Heart right ventricle (tissue), 16 donors: ENCODE results near the gene SLC36A3. TPM values are rescaled to one million over a fixed set of nuclear protein-coding genes. Genes with fewer than 3 reads are reported as not detected.

Source experiments
- ATAC-seq, 8 donors: fragments of 200-7000 bp; cut with Tn5 transposase; one replicate each; pipeline ENCODE4 v1.9.1; 2020; ENCODE audit warnings: mild to moderate bottlenecking in 8 of 8, moderate library complexity in 8 of 8, moderate number of reproducible peaks in 1 of 8
- DNase-seq, 2 donors: peaks; one replicate each; pipeline ENCODE4 v3.0.0-alpha.2; 2020
- H3K27ac ChIP-seq, 10 donors: fragments of 200-600 bp; sonication (generic) in 2 of 10; one replicate each; pipeline versions ENCODE4 v1.5.0 to v1.8.0; 2020 to 2022; ENCODE audit warnings: mild to moderate bottlenecking in 3 of 10
- H3K27me3 ChIP-seq, 7 donors: fragments of 200-600 bp; one replicate each; pipeline ENCODE4 v1.8.0; 2021 to 2022; ENCODE audit warnings: mild to moderate bottlenecking in 2 of 7
- H3K36me3 ChIP-seq, 9 donors: fragments of 200-600 bp; sonication (generic) in 1 of 9; one replicate each; pipeline versions ENCODE4 v1.5.0 to v1.8.0; 2020 to 2022; ENCODE audit warnings: mild to moderate bottlenecking in 2 of 9
- H3K4me1 ChIP-seq, 9 donors: fragments of 200-600 bp; sonication (generic) in 1 of 9; one replicate each; pipeline versions ENCODE4 v1.5.0 to v1.8.0; 2020 to 2022; ENCODE audit warnings: mild to moderate bottlenecking in 4 of 9
- H3K4me3 ChIP-seq, 10 donors: fragments of 200-600 bp; sonication (generic) in 2 of 10; one replicate each; pipeline versions ENCODE4 v1.5.0 to v1.8.0; 2020 to 2022; ENCODE audit warnings: mild to moderate bottlenecking in 7 of 10, moderate library complexity in 2 of 10
- H3K9me3 ChIP-seq, 11 donors: fragments of 200-600 bp in 10 of 11; sonication (generic) in 2 of 11; one replicate each; pipeline versions ENCODE4 v1.5.0 to v1.8.0; 2013 to 2022; ENCODE audit warnings: mild to moderate bottlenecking in 2 of 11, control low read depth in 1 of 11, moderate library complexity in 1 of 11
- CTCF ChIP-seq, 9 donors: fragments of 200-600 bp; sonication (generic) in 2 of 9; IDR thresholded peaks; one replicate each; pipeline versions ENCODE4 v1.5.0 to v1.8.0; 2021 to 2022; ENCODE audit warnings: antibody characterized with exemption in 9 of 9, mild to moderate bottlenecking in 5 of 9, moderate library complexity in 1 of 9
- WGBS, 2 donors: extraction: QIAGEN DNeasy Blood & Tissue Kit; methylation state at CpG; one replicate each; pipeline ENCODE4 v1.1.7; 2013; ENCODE audit warnings: inconsistent platforms in 1 of 2; 5-methylcytosine and 5-hydroxymethylcytosine counted together
- intact Hi-C, 10 donors: fragments of 100-400 bp; cut with DNase I; formaldehyde crosslinking; loops; one replicate each; pipeline versions ENCODE4 v1.11.1 to v1.14.2; 2022
- polyA plus RNA-seq, 2 donors: library from polyadenylated mRNA; stranded (reverse); fragments of 200-250 nt; gene quantifications; one replicate each; pipeline ENCODE4 v1.2.3, GENCODE V29; 2013
- total RNA-seq, 10 donors: library from RNA; stranded (reverse); fragmentation: NEBNext Ultra II Directional in 3 of 10; extraction: Animal tissue kit (Norgen Biotek cat#: 25700) in 3 of 10; gene quantifications; one replicate each; pipeline versions ENCODE4 v1.2.1 to v1.2.4, GENCODE V29; 2021 to 2023
- donor health status: Arrhythmogenic right ventricular cardiomyopathy.
- donor health status: ischemic (EF 13 %, LVEDD 7.1; RV severe dilation, severe dysfunction).
- donor health status: healthy with polysubstance abuse.
- donor health status: DM: no; HTN: yes; CAD: no.
- donor health status: DM: no; HTN: no; CAD: no.
- donor health status: ischemic (EF 25% LVEDD 6.9; RV normal size, moderate dysfunction).
- donor health status: ischemic (EF 25% LVEDD 5.7; RV mildly dilated, moderate dysfunction).
- donor health status: healthy.
- donor health status: DM: yes; HTN: yes; CAD: no.
- donor health status: Ischemic cardiomyopathy.
- donor health status: ischemic (EF 35%, LVEDD 5.7; RV mildly dilated, moderate dysfunction).
- donor health status: nonischemic (EF 11% LVEDD 7.7; RV severe dilation, severe dysfunction).
- donor health status: DM: yes; HTN: yes; CAD: no.
- donor health status: PGD.
- donor health status: ischemic (EF 29% LVEDD 5.4; RV normal size, mild dysfunction).
- donor health status: nonischemic (EF 23%, LVEDD 6.1; RV moderate dilation, normal function).

The SLC36A3 gene
- total and polyA plus RNA-seq, 12 donors, result not detected

GRCh38 chr5:151345808-151346478 is 42.4 kb upstream of the SLC36A3 start:
- no peak for TF ChIP-seq CTCF (IDR thresholded peaks at IDR 0.05)
- Histone ChIP-seq H3K36me3 (no peaks in the 10 kb centered on the region), H3K9me3 (no peaks in the 10 kb centered on the region), H3K4me1 (peaks cover 0 to 28% (median 7%) of the 10 kb centered on the region in 9 donors), H3K27me3 (peaks cover 0 to 53% (median 5%) of the 10 kb centered on the region in 7 donors), H3K27ac (no peak overlapping the region), H3K4me3 (no peak overlapping the region)
- 32 to 45% methylated on average over 8 of the region's 8 CpGs for WGBS, 2 donors
- DNase-seq (no peak), ATAC-seq (peak in 4 of 8 donors; percentile 33 to 50 (median 34))
- intact Hi-C loops, result no loop called here

GRCh38 chr5:151345187-151345807 is 41.7 kb upstream of the SLC36A3 start:
- no peak overlapping the region for H3K27ac ChIP-seq
- 34 to 36% methylated on average over 11 of the region's 11 CpGs for WGBS, 2 donors
- no peaks in the 10 kb centered on the region for H3K36me3 ChIP-seq
- peaks cover 0 to 28% (median 7%) of the 10 kb centered on the region in 9 donors for H3K4me1 ChIP-seq
- no peak for DNase-seq
- H3K27me3 ChIP-seq, result peaks cover 0 to 53% (median 5%) of the 10 kb centered on the region in 7 donors
- no peaks in the 10 kb centered on the region for H3K9me3 ChIP-seq
- no peak for TF ChIP-seq CTCF (IDR thresholded peaks at IDR 0.05)
- no peak overlapping the region for H3K4me3 ChIP-seq
- intact Hi-C loops, result no loop called here
- peak in 1 of 8 donors; percentile 23 for ATAC-seq

- 94 to 97% methylated on average over 7 of the region's 7 CpGs for WGBS, 2 donors
- Histone ChIP-seq H3K4me3 (no peak overlapping the region), H3K27ac (no peak overlapping the region), H3K27me3 (peaks cover 0 to 53% (median 5%) of the 10 kb centered on the region in 7 donors), H3K4me1 (peaks cover 0 to 24% (median 7%) of the 10 kb centered on the region in 9 donors), H3K36me3 (no peaks in the 10 kb centered on the region), H3K9me3 (no peaks in the 10 kb centered on the region)
- DNase-seq (no peak), ATAC-seq (no peak)
- no peak for TF ChIP-seq CTCF (IDR thresholded peaks at IDR 0.05)
- intact Hi-C loops, result no loop called here
These were observed 40.5 kb upstream of the SLC36A3 start for GRCh38 chr5:151344088-151344487.

- WGBS, 2 donors, result 75 to 77% methylated on average over 3 of the region's 3 CpGs
These were observed 36.4 kb upstream of the SLC36A3 start for GRCh38 chr5:151340004-151340403.

More at GRCh38 chr5:151340004-151340403, 36.4 kb upstream of the SLC36A3 start:
- intact Hi-C loops, result no loop called here
- H3K36me3 ChIP-seq, result no peaks in the 10 kb centered on the region
- TF ChIP-seq CTCF (IDR thresholded peaks at IDR 0.05), result no peak
- H3K27ac ChIP-seq, result no peak overlapping the region
- peaks cover 0 to 3% (median 0%) of the 10 kb centered on the region in 9 donors for H3K4me1 ChIP-seq
- H3K9me3 ChIP-seq, result no peaks in the 10 kb centered on the region
- ATAC-seq (no peak), DNase-seq (no peak)
- no peak overlapping the region for H3K4me3 ChIP-seq
- peaks cover 0 to 32% (median 4%) of the 10 kb centered on the region in 7 donors for H3K27me3 ChIP-seq
